AG04449 (cell line): ENCODE results near the gene GRAMD2A.

Experiments
- CTCF ChIA-PET: fragments of 350-600 bp; formaldehyde crosslinking; extraction: SDS; loops from one replicate; lab custom pipeline; 2021; ENCODE audit warnings: antibody characterized with exemption; lab: Yijun Ruan, JAX
- POLR2A ChIA-PET: fragments of 400-600, 350-600 bp; formaldehyde crosslinking; extraction: SDS; loops from one replicate; lab custom pipeline; 2020; ENCODE audit warnings: antibody characterized with exemption, inconsistent platforms; lab: Yijun Ruan, JAX
- DNase-seq: peaks from one replicate; pipeline ENCODE4 v3.0.0-alpha.2; 2010; ENCODE audit warnings: low read depth, low spot score
- H3K4me3 ChIP-seq: 2 replicates; pipeline ENCODE4 v1.5.1; 2011; ENCODE audit warnings: low read depth, mild to moderate bottlenecking, control low read depth, low read length
- CTCF ChIP-seq: IDR thresholded peaks from one replicate; pipeline ENCODE4 v1.5.1; 2011; ENCODE audit warnings: mild to moderate bottlenecking, moderate library complexity, low read length, control low read depth, inconsistent platforms; ENCODE audit not compliant: insufficient read depth; ENCODE audit errors: missing control alignments

The GRAMD2A gene

GRCh38 chr15:72136170-72137051 is 61.2 kb downstream of the GRAMD2A start:
- no peak overlapping the region for H3K4me3 ChIP-seq
- CTCF ChIA-PET, result interaction anchor here (0.7 to 2.8 kb wide), 3 partner anchors 12 to 20 kb away, joined by 3 to 13 read pairs (median 3); no protein-coding TSS in a partner anchor
- DNase-seq, result no peak
- POLR2A ChIA-PET, result no interaction called here
- TF ChIP-seq CTCF, result no peak

- no peak overlapping the region for H3K4me3 ChIP-seq
- DNase-seq, result no peak
- TF ChIP-seq CTCF, result no peak
- ChIA-PET CTCF (interaction anchor here (0.9 to 2.8 kb wide), 2 partner anchors 18 to 21 kb away, joined by 3 to 13 read pairs; no protein-coding TSS in a partner anchor), POLR2A (no interaction called here)
Measured at GRCh38 chr15:72135719-72136118, 61.9 kb downstream of the GRAMD2A start.

- DNase-seq, result no peak
- no peak for TF ChIP-seq CTCF
- CTCF ChIA-PET, result interaction anchor here (0.8 to 2.4 kb wide), 2 partner anchors 23 to 28 kb away, joined by 3 to 10 read pairs; no protein-coding TSS in a partner anchor
- POLR2A ChIA-PET, result no interaction called here
- no peak overlapping the region for H3K4me3 ChIP-seq
Measured at GRCh38 chr15:72133211-72133610, 64.4 kb downstream of the GRAMD2A start.

- ChIA-PET CTCF (no interaction called here), POLR2A (no interaction called here)
- H3K4me3 ChIP-seq, result no peak overlapping the region
- DNase-seq, result no peak
- no peak for TF ChIP-seq CTCF
Measured at GRCh38 chr15:72131922-72132321, 65.7 kb downstream of the GRAMD2A start.

GRCh38 chr15:72130272-72130671 is 67.3 kb downstream of the GRAMD2A start:
- DNase-seq, result no peak
- no peak overlapping the region for H3K4me3 ChIP-seq
- TF ChIP-seq CTCF, result no peak
- POLR2A ChIA-PET, result no interaction called here
- CTCF ChIA-PET, result interaction anchor here (0.6 kb wide), 1 partner anchor 13 kb away, joined by 3 read pairs; the partner anchor contains the start of gene MYO9A

- no peak for DNase-seq
- CTCF ChIA-PET, result no interaction called here
- POLR2A ChIA-PET, result no interaction called here
- H3K4me3 ChIP-seq, result no peak overlapping the region
- no peak for TF ChIP-seq CTCF
Measured at GRCh38 chr15:72128359-72128758, 69.2 kb downstream of the GRAMD2A start.
